HL-60 (cell line): ENCODE data around the gene BARD1.

Source experiments
- CTCF ChIP-seq: IDR thresholded peaks from one replicate; pipeline ENCODE4 v1.5.1; 2011; ENCODE audit warnings: low read length, control low read depth, inconsistent platforms; ENCODE audit not compliant: insufficient read depth
- POLR2AphosphoS5 ChIP-seq: IDR thresholded peaks from 2 replicates; pipeline ENCODE4 v1.6.1; 2012; ENCODE audit warnings: low read depth
- REST ChIP-seq: IDR thresholded peaks from 2 replicates; pipeline ENCODE4 v1.6.1; 2012; ENCODE audit warnings: low read depth; ENCODE audit not compliant: insufficient replicate concordance
- SPI1 ChIP-seq: IDR thresholded peaks from 2 replicates; pipeline ENCODE4 v1.6.1; 2012; ENCODE audit warnings: low read depth, mild to moderate bottlenecking, borderline replicate concordance

GRCh38 chr2:214706986-214707385 is 102.5 kb downstream of the BARD1 start:
- TF ChIP-seq POLR2AphosphoS5 = no peak
- no peak for TF ChIP-seq CTCF
- no peak for TF ChIP-seq SPI1
- no peak for TF ChIP-seq REST
